ENCODE measurements around the gene CDRT15L2. TPM values are rescaled to one million over a fixed set of nuclear protein-coding genes. Genes with fewer than 3 reads are reported as not detected.
"Not testable (repeated sequence)": the region's sequence is repeated elsewhere in the genome, so short reads cannot be mapped to it uniquely, and the experiment has no call there.

The CDRT15L2 gene
- total RNA-seq, 1 experiment from 2014 or later: not detected

DNA sequence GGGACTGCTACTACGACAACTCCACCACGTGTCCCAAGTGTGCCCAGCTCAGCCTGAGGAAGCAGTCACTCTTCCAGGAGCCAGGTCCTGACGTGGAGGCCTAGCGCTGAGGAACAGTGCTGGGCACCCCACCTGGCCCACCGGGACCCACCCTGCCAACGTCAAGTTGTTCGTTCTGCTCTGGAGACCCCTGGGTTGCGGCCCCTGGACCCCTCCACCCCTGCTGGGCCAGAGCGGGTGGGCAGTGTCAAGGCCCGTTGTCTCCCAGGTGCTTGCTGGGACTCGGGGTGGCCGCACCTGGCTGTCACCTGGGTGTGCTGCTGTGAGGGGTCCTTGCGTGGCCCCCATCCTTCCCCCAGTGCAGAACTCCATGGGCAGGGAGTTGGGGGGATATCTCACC, 34.4 kb downstream of the CDRT15L2 start:
- H3K9me2 ChIP-seq (replicated peaks; ENCODE audit: low read length): no peaks in the 10 kb centered on the region
- TF ChIP-seq EZH2phosphoT487 (IDR thresholded peaks at IDR 0.05; ENCODE audit: borderline replicate concordance, low read length) (no peak), EZH2 (IDR thresholded peaks at IDR 0.05; ENCODE audit: low read length, unreplicated experiment) (no peak)
- TF ChIP-seq, protein P1, sequence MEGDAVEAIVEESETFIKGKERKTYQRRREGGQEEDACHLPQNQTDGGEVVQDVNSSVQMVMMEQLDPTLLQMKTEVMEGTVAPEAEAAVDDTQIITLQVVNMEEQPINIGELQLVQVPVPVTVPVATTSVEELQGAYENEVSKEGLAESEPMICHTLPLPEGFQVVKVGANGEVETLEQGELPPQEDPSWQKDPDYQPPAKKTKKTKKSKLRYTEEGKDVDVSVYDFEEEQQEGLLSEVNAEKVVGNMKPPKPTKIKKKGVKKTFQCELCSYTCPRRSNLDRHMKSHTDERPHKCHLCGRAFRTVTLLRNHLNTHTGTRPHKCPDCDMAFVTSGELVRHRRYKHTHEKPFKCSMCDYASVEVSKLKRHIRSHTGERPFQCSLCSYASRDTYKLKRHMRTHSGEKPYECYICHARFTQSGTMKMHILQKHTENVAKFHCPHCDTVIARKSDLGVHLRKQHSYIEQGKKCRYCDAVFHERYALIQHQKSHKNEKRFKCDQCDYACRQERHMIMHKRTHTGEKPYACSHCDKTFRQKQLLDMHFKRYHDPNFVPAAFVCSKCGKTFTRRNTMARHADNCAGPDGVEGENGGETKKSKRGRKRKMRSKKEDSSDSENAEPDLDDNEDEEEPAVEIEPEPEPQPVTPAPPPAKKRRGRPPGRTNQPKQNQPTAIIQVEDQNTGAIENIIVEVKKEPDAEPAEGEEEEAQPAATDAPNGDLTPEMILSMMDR (conservative IDR thresholded peaks at IDR 0.05; ENCODE audit: low read depth, low read length): no peak
- no peak for ATAC-seq
- no peak overlapping the region for H2AFZ ChIP-seq (ENCODE audit: low read length)
- no peaks in the 10 kb centered on the region for H4K20me1 ChIP-seq (ENCODE audit: low read length)
- H3F3A ChIP-seq (ENCODE audit: low read length, unreplicated experiment): no peaks in the 10 kb centered on the region
- H3K4me3 ChIP-seq (ENCODE audit: low read length): no peak overlapping the region
- no peaks in the 10 kb centered on the region for H3K79me2 ChIP-seq (ENCODE audit: low read length)
- H3K27ac ChIP-seq (ENCODE audit: low read length): no peak overlapping the region
- no peak overlapping the region for H3K9ac ChIP-seq (ENCODE audit: low read length)
- intact Hi-C loops (cut with micrococcal nuclease): no loop called here
- H3K4me1 ChIP-seq (ENCODE audit: insufficient read depth, low read length): no peaks in the 10 kb centered on the region
- no peak for DNase-seq
- H3K27me3 ChIP-seq (ENCODE audit: low read length): peaks cover 13% of the 10 kb centered on the region
- H3K9me3 ChIP-seq (ENCODE audit: low read length): no peaks in the 10 kb centered on the region
- H3K36me3 ChIP-seq (ENCODE audit: low read depth, low read length): no peaks in the 10 kb centered on the region
- H3K4me2 ChIP-seq (ENCODE audit: low read length): no peak overlapping the region
- ChIA-PET POLR2A (ENCODE audit: unreplicated experiment) (no interaction called here), CTCF (no interaction called here)
- no TSS peak for BruUV-seq (replicated peaks)

DNA sequence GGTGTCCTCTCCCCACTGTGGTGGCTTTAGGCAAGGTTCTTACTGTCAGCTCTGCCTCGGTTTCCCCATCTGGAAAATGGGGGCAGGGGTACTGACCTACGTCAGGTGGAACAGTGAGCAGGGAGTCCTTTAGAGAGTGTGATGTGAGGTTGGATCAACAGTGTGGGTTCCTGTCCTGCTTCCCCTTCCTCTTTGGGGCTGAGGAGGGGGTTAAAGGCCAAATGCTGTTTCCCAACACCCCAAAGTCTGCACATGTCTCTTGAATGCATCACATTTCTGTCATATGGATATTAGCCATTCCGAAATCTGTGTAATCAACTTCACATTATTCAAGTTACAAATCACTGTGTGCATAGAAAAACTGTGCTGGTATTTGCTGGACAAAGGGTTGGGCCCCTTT, 35.9 kb downstream of the CDRT15L2 start:
- H4K20me1 ChIP-seq (ENCODE audit: low read length); H3K9me3 ChIP-seq (ENCODE audit: low read length); DNase-seq; H3F3A ChIP-seq (ENCODE audit: low read length, unreplicated experiment); CTCF ChIA-PET; BruUV-seq (replicated peaks); H3K27ac ChIP-seq (ENCODE audit: low read length); H2AFZ ChIP-seq (ENCODE audit: low read length); POLR2A ChIA-PET (ENCODE audit: unreplicated experiment); H3K4me3 ChIP-seq (ENCODE audit: low read length); H3K9ac ChIP-seq (ENCODE audit: low read length); H3K4me2 ChIP-seq (ENCODE audit: low read length); intact Hi-C loops (cut with micrococcal nuclease); H3K36me3 ChIP-seq (ENCODE audit: low read depth, low read length); H3K9me2 ChIP-seq (replicated peaks; ENCODE audit: low read length); H3K79me2 ChIP-seq (ENCODE audit: low read length); ATAC-seq; H3K4me1 ChIP-seq (ENCODE audit: insufficient read depth, low read length): not testable (repeated sequence)
- peaks cover 24% of the 10 kb centered on the region for H3K27me3 ChIP-seq (ENCODE audit: low read length)

Other genes starting within 250 kb of the CDRT15L2 start
- gene LGALS9B, start 112.2 kb upstream of the CDRT15L2 start, total RNA-seq (2014; rRNA removed): not detected in 2 replicates

Data from PC-3 (cell line).